ENCODE results near the gene STIM2.

The STIM2 gene

DNA sequence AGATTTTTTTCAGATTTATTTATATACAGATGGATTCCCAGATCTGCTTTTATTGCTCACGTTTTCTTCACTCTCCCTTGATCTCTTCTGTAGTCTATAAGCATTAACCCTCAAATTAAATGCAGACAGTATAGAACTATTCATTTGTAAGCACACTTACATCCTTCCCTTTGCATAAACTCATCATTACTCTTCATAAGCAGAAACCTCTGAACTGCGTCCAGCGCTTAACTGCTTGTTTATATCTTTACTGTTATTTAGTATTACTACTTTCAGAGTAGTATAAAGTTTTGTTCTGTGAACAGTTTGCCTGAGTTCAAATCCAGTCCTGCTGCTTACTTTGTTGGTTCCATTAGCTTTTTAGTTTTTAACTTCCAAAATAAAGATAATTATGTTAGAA lies 132.9 kb downstream of the STIM2 start:
- Mint-ChIP-seq H3K9me3 (peaks cover 9% of the 10 kb centered on the region), H3K27me3 (no peaks in the 10 kb centered on the region), H3K4me3 (no peak overlapping the region), H3K27ac (no peak overlapping the region), H3K36me3 (ENCODE audit: low read depth) (peaks cover 37% of the 10 kb centered on the region), H3K4me1 (ENCODE audit: low read depth) (peaks cover 28% of the 10 kb centered on the region)
- DNase-seq, result no peak

- H3K4me1 Mint-ChIP-seq (ENCODE audit: low read depth), result peaks cover 28% of the 10 kb centered on the region
- peaks cover 35% of the 10 kb centered on the region for H3K36me3 Mint-ChIP-seq (ENCODE audit: low read depth)
These were observed 133.3 kb downstream of the STIM2 start for GRCh38 chr4:26993967-26994366.

GRCh38 chr4:26995316-26995715 lies 134.7 kb downstream of the STIM2 start:
- Mint-ChIP-seq H3K4me1 (ENCODE audit: low read depth) (peaks cover 32% of the 10 kb centered on the region), H3K4me3 (no peak overlapping the region), H3K36me3 (ENCODE audit: low read depth) (peaks cover 30% of the 10 kb centered on the region), H3K27me3 (no peaks in the 10 kb centered on the region), H3K9me3 (peaks cover 8% of the 10 kb centered on the region), H3K27ac (no peak overlapping the region)
- DNase-seq, result no peak

More at GRCh38 chr4:26993967-26994366, 133.3 kb downstream of the STIM2 start:
- DNase-seq, result no peak
- H3K4me3 Mint-ChIP-seq, result no peak overlapping the region
- H3K9me3 Mint-ChIP-seq, result peaks cover 9% of the 10 kb centered on the region
- H3K27me3 Mint-ChIP-seq, result no peaks in the 10 kb centered on the region
- no peak overlapping the region for H3K27ac Mint-ChIP-seq

DNA sequence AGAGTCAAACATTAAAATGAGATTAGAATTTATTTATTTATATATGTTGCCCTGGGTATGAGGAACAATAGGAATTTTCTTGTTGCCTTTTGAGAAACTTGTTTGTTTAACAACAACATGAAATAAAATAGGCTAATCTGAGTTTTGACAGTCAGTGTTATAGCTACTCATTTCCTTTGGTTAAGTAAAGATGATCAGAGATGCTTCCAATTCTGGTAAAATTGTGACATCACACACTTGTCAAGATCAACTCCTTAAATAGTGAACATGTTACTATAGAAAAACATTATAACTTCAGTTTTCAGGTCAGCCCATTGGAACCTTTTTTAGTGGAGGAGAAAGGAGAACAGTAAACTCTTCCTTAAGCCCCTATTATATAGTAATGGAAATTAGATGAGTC lies 136.1 kb downstream of the STIM2 start:
- Mint-ChIP-seq H3K4me1 (ENCODE audit: low read depth) (peaks cover 30% of the 10 kb centered on the region), H3K27ac (peak overlapping the region; percentile 18)

GRCh38 chr4:26999689-27000088 lies 139.0 kb downstream of the STIM2 start:
- no peaks in the 10 kb centered on the region for H3K9me3 Mint-ChIP-seq
- DNase-seq, result no peak
- H3K4me3 Mint-ChIP-seq, result no peak overlapping the region
- peaks cover 43% of the 10 kb centered on the region for H3K36me3 Mint-ChIP-seq (ENCODE audit: low read depth)
- H3K27ac Mint-ChIP-seq, result no peak overlapping the region
- H3K27me3 Mint-ChIP-seq, result no peaks in the 10 kb centered on the region
- H3K4me1 Mint-ChIP-seq (ENCODE audit: low read depth), result peaks cover 54% of the 10 kb centered on the region

More for the DNA sequence above, 136.1 kb downstream of the STIM2 start:
- Mint-ChIP-seq H3K27me3 (no peaks in the 10 kb centered on the region), H3K36me3 (ENCODE audit: low read depth) (peaks cover 24% of the 10 kb centered on the region), H3K4me3 (no peak overlapping the region), H3K9me3 (no peaks in the 10 kb centered on the region)
- no peak for DNase-seq

DNA sequence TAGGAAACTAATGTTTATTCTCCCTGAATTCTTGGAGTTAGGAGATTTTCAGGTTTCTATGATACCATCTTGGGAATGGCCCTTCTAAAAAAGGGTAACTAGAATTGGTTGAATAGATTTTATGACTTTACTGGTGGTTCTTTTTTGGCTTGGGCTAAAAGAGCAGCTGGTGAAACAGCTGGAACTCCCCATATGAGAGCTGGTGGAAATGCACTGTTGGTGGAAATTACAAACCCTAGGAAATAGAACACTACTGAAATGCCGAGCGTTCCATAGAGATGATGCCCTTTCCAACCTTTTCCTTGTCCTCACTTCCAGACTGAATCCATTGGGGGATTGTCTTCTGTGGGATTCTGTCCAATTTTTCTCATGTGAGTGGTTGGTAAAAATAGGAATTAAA lies 139.5 kb downstream of the STIM2 start:
- no peaks in the 10 kb centered on the region for H3K27me3 Mint-ChIP-seq
- H3K4me1 Mint-ChIP-seq (ENCODE audit: low read depth), result peaks cover 58% of the 10 kb centered on the region
- H3K27ac Mint-ChIP-seq, result no peak overlapping the region
- peaks cover 46% of the 10 kb centered on the region for H3K36me3 Mint-ChIP-seq (ENCODE audit: low read depth)
- no peak for DNase-seq
- H3K4me3 Mint-ChIP-seq, result no peak overlapping the region
- H3K9me3 Mint-ChIP-seq, result no peaks in the 10 kb centered on the region

DNA sequence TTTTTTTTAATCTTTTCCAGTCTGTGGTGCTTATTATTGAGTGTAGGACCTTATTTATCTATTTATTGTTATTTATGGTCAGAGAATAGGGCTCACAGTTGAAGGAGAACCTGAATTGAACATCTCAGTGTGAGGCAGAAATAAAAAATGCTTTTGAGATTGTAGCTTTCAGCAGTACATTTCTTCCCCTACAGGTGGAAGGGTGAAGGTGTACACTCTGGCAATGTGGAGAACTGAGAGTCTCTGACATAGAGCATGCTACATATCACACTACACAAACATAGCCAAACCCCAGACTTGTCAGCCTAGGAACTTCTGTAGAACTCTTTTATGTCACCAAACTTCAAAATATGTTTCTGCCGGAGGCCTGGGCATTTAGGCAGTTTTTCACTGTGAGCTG lies 140.2 kb downstream of the STIM2 start:
- Mint-ChIP-seq H3K27me3 (no peaks in the 10 kb centered on the region), H3K36me3 (ENCODE audit: low read depth) (peaks cover 41% of the 10 kb centered on the region), H3K4me3 (no peak overlapping the region), H3K9me3 (no peaks in the 10 kb centered on the region), H3K27ac (no peak overlapping the region), H3K4me1 (ENCODE audit: low read depth) (peaks cover 64% of the 10 kb centered on the region)
- no peak for DNase-seq

DNA sequence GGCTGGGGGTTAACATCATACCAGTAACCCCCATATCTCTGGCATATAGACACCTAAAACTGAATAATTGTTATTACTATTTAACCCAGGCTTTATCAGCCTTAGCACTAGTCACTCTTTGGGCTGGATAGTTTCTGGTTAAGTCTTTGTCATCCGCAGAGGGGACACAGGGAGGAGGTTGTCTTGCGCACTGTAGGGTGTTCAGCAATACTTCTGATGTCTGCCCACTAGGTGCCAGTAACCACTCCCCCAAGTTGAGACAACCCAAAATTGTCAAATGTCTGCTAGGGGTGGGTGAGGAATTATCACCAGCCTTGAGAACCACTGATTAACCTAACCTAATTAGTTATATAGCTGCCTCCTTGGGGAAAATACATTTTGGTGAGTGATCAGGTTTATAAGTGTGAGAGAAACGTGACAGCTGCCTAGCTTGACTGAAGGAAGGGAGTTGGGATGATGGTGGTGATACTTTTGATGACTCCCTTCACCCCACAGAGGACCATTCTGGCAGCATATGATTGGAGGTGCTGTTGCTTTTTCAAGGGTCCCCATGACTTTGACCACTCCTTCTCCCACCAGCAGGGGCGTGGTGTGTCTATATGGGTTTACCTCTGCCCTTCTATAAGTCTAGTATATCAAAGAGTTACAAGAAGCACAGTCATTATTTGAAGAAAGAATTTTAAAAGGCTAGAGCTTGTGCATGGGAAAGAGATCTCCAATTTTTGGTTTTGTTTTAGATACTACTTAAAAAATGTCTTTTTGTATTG lies 140.9 kb downstream of the STIM2 start:
- Mint-ChIP-seq H3K27me3 (no peaks in the 10 kb centered on the region), H3K27ac (peak overlapping the region; percentile 38), H3K36me3 (ENCODE audit: low read depth) (peaks cover 46% of the 10 kb centered on the region), H3K4me3 (no peak overlapping the region), H3K4me1 (ENCODE audit: low read depth) (peaks cover 69% of the 10 kb centered on the region), H3K9me3 (no peaks in the 10 kb centered on the region)
- no peak for DNase-seq

GRCh38 chr4:27003642-27004113 lies 143.0 kb downstream of the STIM2 start:
- H3K27ac Mint-ChIP-seq, result peak overlapping the region; percentile 89
- H3K9me3 Mint-ChIP-seq, result no peaks in the 10 kb centered on the region
- peaks cover 46% of the 10 kb centered on the region for H3K36me3 Mint-ChIP-seq (ENCODE audit: low read depth)
- DNase-seq, result peak; percentile 52
- peaks cover 66% of the 10 kb centered on the region for H3K4me1 Mint-ChIP-seq (ENCODE audit: low read depth)
- peak overlapping the region; percentile 57 for H3K4me3 Mint-ChIP-seq
- no peaks in the 10 kb centered on the region for H3K27me3 Mint-ChIP-seq

DNA sequence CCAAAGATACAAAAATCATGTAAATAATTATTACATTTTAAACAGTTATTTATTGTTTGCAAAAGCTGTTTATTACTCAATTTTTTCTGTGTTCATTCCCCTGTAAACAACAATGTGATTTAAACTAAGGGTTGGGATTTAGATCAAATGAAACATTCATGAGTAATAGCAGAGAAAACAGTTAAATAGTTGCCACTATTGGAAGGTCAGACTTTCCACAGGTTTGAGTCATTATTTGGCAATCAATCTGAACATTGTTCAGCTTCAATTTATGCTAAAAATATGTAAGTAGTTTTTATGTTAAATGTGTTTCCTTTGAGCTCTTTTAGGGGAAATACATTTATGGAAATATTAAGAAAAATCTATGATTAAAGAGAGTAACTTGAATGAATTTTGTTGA lies 144.9 kb downstream of the STIM2 start:
- H3K27ac Mint-ChIP-seq, result peak overlapping the region; percentile 80
- no peaks in the 10 kb centered on the region for H3K27me3 Mint-ChIP-seq
- no peak overlapping the region for H3K4me3 Mint-ChIP-seq
- DNase-seq, result no peak
- peaks cover 65% of the 10 kb centered on the region for H3K4me1 Mint-ChIP-seq (ENCODE audit: low read depth)
- H3K36me3 Mint-ChIP-seq (ENCODE audit: low read depth), result peaks cover 58% of the 10 kb centered on the region
- no peaks in the 10 kb centered on the region for H3K9me3 Mint-ChIP-seq

DNA sequence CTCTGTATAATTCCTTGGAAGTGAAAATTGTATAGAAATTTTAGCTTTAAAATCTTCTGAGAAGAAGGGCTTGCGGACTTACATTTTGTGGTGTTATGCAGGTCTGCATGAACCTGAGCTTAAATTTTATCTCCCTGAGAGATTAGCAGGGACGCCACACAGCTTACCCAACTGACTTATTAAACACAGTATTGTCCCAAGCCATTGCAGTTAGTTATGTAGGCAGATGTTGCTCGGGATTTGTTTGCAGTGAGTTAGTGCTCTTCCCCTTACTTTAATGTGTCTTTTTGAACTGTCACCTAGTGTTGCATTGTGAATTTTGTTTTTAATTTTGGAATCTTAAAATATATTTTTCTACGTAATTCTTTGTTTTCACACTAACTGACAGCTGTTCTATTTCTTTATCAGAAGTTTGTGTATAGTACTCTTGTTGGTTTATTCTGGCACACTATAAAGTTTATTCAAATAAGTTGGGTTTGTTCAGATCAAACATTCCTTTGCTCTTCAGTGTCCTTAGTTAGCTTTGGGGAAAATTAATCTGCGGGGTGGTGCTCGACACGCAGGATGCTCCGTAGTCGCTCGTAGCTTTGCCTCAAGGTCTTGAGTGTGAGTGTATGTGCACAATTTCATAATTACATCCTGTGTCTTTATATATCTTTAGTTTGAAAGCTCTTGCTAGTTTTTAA lies 145.4 kb downstream of the STIM2 start:
- Mint-ChIP-seq H3K27ac (peak overlapping the region; percentile 80), H3K27me3 (no peaks in the 10 kb centered on the region), H3K4me1 (ENCODE audit: low read depth) (peaks cover 61% of the 10 kb centered on the region), H3K36me3 (ENCODE audit: low read depth) (peaks cover 62% of the 10 kb centered on the region), H3K9me3 (no peaks in the 10 kb centered on the region), H3K4me3 (no peak overlapping the region)
- DNase-seq, result no peak

- peaks cover 60% of the 10 kb centered on the region for H3K36me3 Mint-ChIP-seq (ENCODE audit: low read depth)
- DNase-seq, result no peak
These were observed 146.0 kb downstream of the STIM2 start for GRCh38 chr4:27006646-27007045.

GRCh38 chr4:27007507-27007906 lies 146.9 kb downstream of the STIM2 start:
- no peak for DNase-seq
- peak overlapping the region; percentile 74 for H3K27ac Mint-ChIP-seq
- H3K9me3 Mint-ChIP-seq, result no peaks in the 10 kb centered on the region
- H3K27me3 Mint-ChIP-seq, result no peaks in the 10 kb centered on the region
- no peak overlapping the region for H3K4me3 Mint-ChIP-seq
- H3K4me1 Mint-ChIP-seq (ENCODE audit: low read depth), result peaks cover 50% of the 10 kb centered on the region
- peaks cover 60% of the 10 kb centered on the region for H3K36me3 Mint-ChIP-seq (ENCODE audit: low read depth)

More at GRCh38 chr4:27006646-27007045, 146.0 kb downstream of the STIM2 start:
- Mint-ChIP-seq H3K4me1 (ENCODE audit: low read depth) (peaks cover 56% of the 10 kb centered on the region), H3K9me3 (no peaks in the 10 kb centered on the region), H3K27ac (no peak overlapping the region), H3K4me3 (no peak overlapping the region), H3K27me3 (no peaks in the 10 kb centered on the region)

GRCh38 chr4:27008679-27009078 lies 148.0 kb downstream of the STIM2 start:
- Mint-ChIP-seq H3K27me3 (no peaks in the 10 kb centered on the region), H3K27ac (peak overlapping the region; percentile 66), H3K9me3 (no peaks in the 10 kb centered on the region), H3K36me3 (ENCODE audit: low read depth) (peaks cover 53% of the 10 kb centered on the region), H3K4me1 (ENCODE audit: low read depth) (peaks cover 40% of the 10 kb centered on the region), H3K4me3 (no peak overlapping the region)
- no peak for DNase-seq

- Mint-ChIP-seq H3K27me3 (no peaks in the 10 kb centered on the region), H3K4me1 (ENCODE audit: low read depth) (peaks cover 31% of the 10 kb centered on the region), H3K36me3 (ENCODE audit: low read depth) (peaks cover 50% of the 10 kb centered on the region), H3K27ac (no peak overlapping the region), H3K9me3 (no peaks in the 10 kb centered on the region), H3K4me3 (no peak overlapping the region)
- DNase-seq, result no peak
These were observed 148.9 kb downstream of the STIM2 start for GRCh38 chr4:27009539-27009938.

All from activated T-cell treated with anti-CD3 and anti-CD28 coated beads, Interleukin-2, amount 50 U/mL, for 24 hours (primary cell).